Measurements from ENCODE around the gene DCX. TPM values are rescaled to one million over a fixed set of nuclear protein-coding genes. Genes with fewer than 3 reads are reported as not detected.
"Not testable (repeated sequence)": the region's sequence is repeated elsewhere in the genome, so short reads cannot be mapped to it uniquely, and the experiment has no call there.

DCX gene
- polyA plus RNA-seq, 4 donors: 1.8 to 2.4 (median 2.1) TPM

- peak in 2 of 4 donors; percentile 1 to 4 for DNase-seq (ENCODE audit: low read depth in 4 of 4, low spot score in 3 of 4)
Observed at GRCh38 chrX:111375747-111376146, 36.2 kb downstream of the DCX start.

- DNase-seq (ENCODE audit: low read depth in 4 of 4, low spot score in 3 of 4): no peak
Observed at GRCh38 chrX:111372086-111372485, 39.9 kb downstream of the DCX start.

GRCh38 chrX:111365770-111366325, 46.1 kb downstream of the DCX start:
- DNase-seq (ENCODE audit: low read depth in 4 of 4, low spot score in 3 of 4): no peak

- no peak for DNase-seq (ENCODE audit: low read depth in 4 of 4, low spot score in 3 of 4)
Observed at GRCh38 chrX:111363741-111364140, 48.3 kb downstream of the DCX start.

- no peak for DNase-seq (ENCODE audit: low read depth in 4 of 4, low spot score in 3 of 4)
Observed at GRCh38 chrX:111361751-111362150, 50.2 kb downstream of the DCX start.

- DNase-seq (ENCODE audit: low read depth in 4 of 4, low spot score in 3 of 4): no peak
Observed at GRCh38 chrX:111360839-111361238, 51.2 kb downstream of the DCX start.

GRCh38 chrX:111355523-111356115, 56.4 kb downstream of the DCX start:
- DNase-seq (ENCODE audit: low read depth in 4 of 4, low spot score in 3 of 4): no peak

GRCh38 chrX:111354496-111354895, 57.5 kb downstream of the DCX start:
- DNase-seq (ENCODE audit: low read depth in 4 of 4, low spot score in 3 of 4): no peak

GRCh38 chrX:111353793-111354192, 58.2 kb downstream of the DCX start:
- DNase-seq (ENCODE audit: low read depth in 4 of 4, low spot score in 3 of 4): no peak

- DNase-seq (ENCODE audit: low read depth in 4 of 4, low spot score in 3 of 4): no peak
Observed at GRCh38 chrX:111352424-111352823, 59.6 kb downstream of the DCX start.

- DNase-seq (ENCODE audit: low read depth in 4 of 4, low spot score in 3 of 4): no peak
Observed at GRCh38 chrX:111349934-111350333, 62.1 kb downstream of the DCX start.

GRCh38 chrX:111349101-111349500, 62.9 kb downstream of the DCX start:
- no peak for DNase-seq (ENCODE audit: low read depth in 4 of 4, low spot score in 3 of 4)

- DNase-seq (ENCODE audit: low read depth in 4 of 4, low spot score in 3 of 4): no peak
Observed at GRCh38 chrX:111348429-111348828, 63.6 kb downstream of the DCX start.

- DNase-seq (ENCODE audit: low read depth in 4 of 4, low spot score in 3 of 4): not testable (repeated sequence)
Observed at GRCh38 chrX:111346150-111346549, 65.8 kb downstream of the DCX start.

- DNase-seq (ENCODE audit: low read depth in 4 of 4, low spot score in 3 of 4): no peak
Observed at GRCh38 chrX:111340054-111340453, 71.9 kb downstream of the DCX start.

- no peak for DNase-seq (ENCODE audit: low read depth in 4 of 4, low spot score in 3 of 4)
Observed at GRCh38 chrX:111339212-111339611, 72.8 kb downstream of the DCX start.

GRCh38 chrX:111338095-111338698, 73.8 kb downstream of the DCX start:
- no peak for DNase-seq (ENCODE audit: low read depth in 4 of 4, low spot score in 3 of 4)

GRCh38 chrX:111337067-111337637, 74.8 kb downstream of the DCX start:
- DNase-seq (ENCODE audit: low read depth in 4 of 4, low spot score in 3 of 4): no peak

GRCh38 chrX:111336141-111336540, 75.9 kb downstream of the DCX start:
- no peak for DNase-seq (ENCODE audit: low read depth in 4 of 4, low spot score in 3 of 4)

- no peak for DNase-seq (ENCODE audit: low read depth in 4 of 4, low spot score in 3 of 4)
Observed at GRCh38 chrX:111329370-111329769, 82.6 kb downstream of the DCX start.

GRCh38 chrX:111328858-111329257, 83.1 kb downstream of the DCX start:
- no peak for DNase-seq (ENCODE audit: low read depth in 4 of 4, low spot score in 3 of 4)

- DNase-seq (ENCODE audit: low read depth in 4 of 4, low spot score in 3 of 4): no peak
Observed at GRCh38 chrX:111322231-111322855, 89.6 kb downstream of the DCX start.

All from right renal pelvis (tissue), 4 donors.